ENCODE results near the gene ZFYVE28.

Gene ZFYVE28

GRCh38 chr4:2250357-2251072 lies 167.9 kb downstream of the ZFYVE28 start:
- TF ChIP-seq CTCF (IDR thresholded peaks at IDR 0.05; ENCODE audit: low read depth, low read length, missing control alignments) = no peak
- H3K4me3 ChIP-seq (ENCODE audit: low read depth, low read length) = no peak overlapping the region
- no peak for DNase-seq (ENCODE audit: low read depth)

GRCh38 chr4:2249526-2250356 lies 168.7 kb downstream of the ZFYVE28 start:
- no peak for DNase-seq (ENCODE audit: low read depth)
- TF ChIP-seq CTCF (IDR thresholded peaks at IDR 0.05; ENCODE audit: low read depth, low read length, missing control alignments) = no peak
- no peak overlapping the region for H3K4me3 ChIP-seq (ENCODE audit: low read depth, low read length)

- DNase-seq (ENCODE audit: low read depth) = no peak
- no peak for TF ChIP-seq CTCF (IDR thresholded peaks at IDR 0.05; ENCODE audit: low read depth, low read length, missing control alignments)
- no peak overlapping the region for H3K4me3 ChIP-seq (ENCODE audit: low read depth, low read length)
Observed at GRCh38 chr4:2248821-2249261, 169.6 kb downstream of the ZFYVE28 start.

- no peak overlapping the region for H3K4me3 ChIP-seq (ENCODE audit: low read depth, low read length)
- no peak for DNase-seq (ENCODE audit: low read depth)
- no peak for TF ChIP-seq CTCF (IDR thresholded peaks at IDR 0.05; ENCODE audit: low read depth, low read length, missing control alignments)
Observed at GRCh38 chr4:2248044-2248780, 170.2 kb downstream of the ZFYVE28 start.

GRCh38 chr4:2247128-2248043 lies 171.1 kb downstream of the ZFYVE28 start:
- no peak for TF ChIP-seq CTCF (IDR thresholded peaks at IDR 0.05; ENCODE audit: low read depth, low read length, missing control alignments)
- no peak overlapping the region for H3K4me3 ChIP-seq (ENCODE audit: low read depth, low read length)
- no peak for DNase-seq (ENCODE audit: low read depth)
